Pancreas (tissue), 10 donors: Measurements from ENCODE around the gene FCRLA. TPM values are rescaled to one million over a fixed set of nuclear protein-coding genes. Genes with fewer than 3 reads are reported as not detected.

Experiments
- ATAC-seq, 4 donors: fragments of 200-7000 bp; cut with Tn5 transposase; one replicate each; pipeline versions ENCODE4 v1.8.0 to v1.9.1; 2020; ENCODE audit warnings: mild to moderate bottlenecking in 4 of 4, moderate library complexity in 4 of 4
- DNase-seq, 6 donors: peaks; one replicate each; pipeline ENCODE4 v3.0.0-alpha.2; 2020
- FAIRE-seq: peaks from 2 replicates; lab custom pipeline; 2012; peaks lifted over from hg19 to GRCh38; lab: Jason Lieb, UNC
- H3K27ac ChIP-seq, 4 donors: fragments of 200-600 bp; sonication (generic); 1 replicate in 3 of 4; 2 replicates in 1 of 4; pipeline versions ENCODE4 v1.5.0 to v1.8.0; 2020
- H3K27me3 ChIP-seq, 4 donors: fragments of 200-600 bp; one replicate each; pipeline ENCODE4 v1.8.0; 2021
- H3K36me3 ChIP-seq, 3 donors: fragments of 200-600 bp; sonication (generic) in 1 of 3; one replicate each; pipeline versions ENCODE4 v1.5.0 to v1.8.0; 2020 to 2021
- H3K4me1 ChIP-seq, 3 donors: fragments of 200-600 bp; one replicate each; pipeline ENCODE4 v1.8.0; 2021
- H3K4me3 ChIP-seq, 4 donors: fragments of 200-600 bp; sonication (generic) in 2 of 4; one replicate each; pipeline versions ENCODE4 v1.5.0 to v1.8.0; 2020 to 2021
- H3K9me3 ChIP-seq, 4 donors: fragments of 200-600 bp; one replicate each; pipeline ENCODE4 v1.8.0; 2021
- CTCF ChIP-seq, 4 donors: fragments of 200-600 bp; sonication (generic) in 3 of 4; IDR thresholded peaks; one replicate each; pipeline versions ENCODE4 v1.5.0 to v1.8.0; 2021; ENCODE audit warnings: antibody characterized with exemption in 4 of 4
- WGBS, 2 donors: extraction: QIAGEN DNeasy Blood & Tissue Kit; methylation state at CpG; one replicate each; pipeline ENCODE4 v1.1.7; 2013; 5-methylcytosine and 5-hydroxymethylcytosine counted together
- intact Hi-C, 3 donors: fragments of 100-400 bp; cut with DNase I; formaldehyde crosslinking; loops; one replicate each; pipeline versions ENCODE4 v1.11.1 to v1.14.2; 2022
- polyA plus RNA-seq, 2 donors: library from polyadenylated mRNA; stranded (reverse); fragments of 200-250 nt; gene quantifications; one replicate each; pipeline ENCODE4 v1.2.3, GENCODE V29; 2013
- total RNA-seq, 6 donors: library from RNA; stranded (reverse); fragmentation: NEBNext Ultra II Directional in 4 of 6; extraction: Animal tissue kit (Norgen Biotek cat#: 25700) in 4 of 6; gene quantifications; one replicate each; pipeline versions ENCODE4 v1.2.1 to v1.2.4, GENCODE V29; 2021 to 2023
- donor health status: healthy with polysubstance abuse.
- donor health status: DM: no; HTN: no; CAD: no; lungs with moderate emphysema.
- donor health status: DM: no; HTN: no; CAD: no.
- donor health status: control.
- donor health status: control.
- donor health status: Bipolar disorder and iron deficiency.
- donor health status: DM: yes; HTN: yes; CAD: no.
- donor health status: DM: no; HTN: no; CAD: no.
- donor health status: DM: no; HTN: no; CAD: no.
- donor health status: DM: yes; HTN: yes; CAD: no.

FCRLA gene
- total and polyA plus RNA-seq, 8 donors, result 0.38 TPM; not detected in 7

GRCh38 chr1:161707503-161707902 is 474 bp downstream of the FCRLA start:
- ATAC-seq (no peak), FAIRE-seq (no peak), DNase-seq (no peak)
- WGBS, 2 donors, result 71 to 76% methylated on average over 2 of the region's 2 CpGs
- TF ChIP-seq CTCF (IDR thresholded peaks at IDR 0.05), result no peak
- Histone ChIP-seq H3K4me1 (no peaks in the 10 kb centered on the region), H3K27me3 (no peaks in the 10 kb centered on the region), H3K9me3 (no peaks in the 10 kb centered on the region), H3K4me3 (no peak overlapping the region), H3K36me3 (no peaks in the 10 kb centered on the region), H3K27ac (no peak overlapping the region)
- intact Hi-C loops, result no loop called here

GRCh38 chr1:161709373-161709772 is 2.3 kb downstream of the FCRLA start:
- Histone ChIP-seq H3K4me1 (no peaks in the 10 kb centered on the region), H3K27ac (no peak overlapping the region), H3K9me3 (no peaks in the 10 kb centered on the region), H3K36me3 (no peaks in the 10 kb centered on the region), H3K4me3 (no peak overlapping the region), H3K27me3 (no peaks in the 10 kb centered on the region)
- WGBS, 2 donors, result 65 to 80% methylated on average over 4 of the region's 4 CpGs
- TF ChIP-seq CTCF (IDR thresholded peaks at IDR 0.05), result no peak
- ATAC-seq (no peak), FAIRE-seq (no peak), DNase-seq (no peak)
- intact Hi-C loops, result no loop called here

- no peak for ATAC-seq
- no peak overlapping the region for H3K27ac ChIP-seq
- no peak overlapping the region for H3K4me3 ChIP-seq
- no peak for FAIRE-seq
- intact Hi-C loops, result no loop called here
- WGBS, 2 donors, result 60 to 65% methylated on average over 4 of the region's 4 CpGs
- no peaks in the 10 kb centered on the region for H3K4me1 ChIP-seq
- H3K36me3 ChIP-seq, result no peaks in the 10 kb centered on the region
- no peaks in the 10 kb centered on the region for H3K27me3 ChIP-seq
- DNase-seq, result no peak
- no peak for TF ChIP-seq CTCF (IDR thresholded peaks at IDR 0.05)
- no peaks in the 10 kb centered on the region for H3K9me3 ChIP-seq
Measured at GRCh38 chr1:161710560-161710959, 3.5 kb downstream of the FCRLA start.

GRCh38 chr1:161718559-161719324 is 11.7 kb downstream of the FCRLA start:
- Histone ChIP-seq H3K4me3 (no peak overlapping the region), H3K27me3 (no peaks in the 10 kb centered on the region), H3K4me1 (no peaks in the 10 kb centered on the region), H3K9me3 (no peaks in the 10 kb centered on the region), H3K36me3 (no peaks in the 10 kb centered on the region), H3K27ac (no peak overlapping the region)
- DNase-seq (no peak), FAIRE-seq (no peak), ATAC-seq (peak in 1 of 4 donors; percentile 12)
- no peak for TF ChIP-seq CTCF (IDR thresholded peaks at IDR 0.05)
- 71 to 84% methylated on average over 8 of the region's 8 CpGs for WGBS, 2 donors
- intact Hi-C loops, result no loop called here

- no peak for FAIRE-seq
- 90 to 91% methylated on average over 1 of the region's 1 CpG for WGBS, 2 donors
- ATAC-seq, result no peak
- Histone ChIP-seq H3K4me1 (no peaks in the 10 kb centered on the region), H3K27ac (no peak overlapping the region), H3K36me3 (no peaks in the 10 kb centered on the region), H3K9me3 (no peaks in the 10 kb centered on the region), H3K27me3 (no peaks in the 10 kb centered on the region), H3K4me3 (no peak overlapping the region)
- no peak for DNase-seq
- TF ChIP-seq CTCF (IDR thresholded peaks at IDR 0.05), result no peak
- intact Hi-C loops, result no loop called here
Measured at GRCh38 chr1:161719325-161719611, 12.2 kb downstream of the FCRLA start.
